Vein endothelial cell (primary cell): ENCODE measurements around the gene MAN2B2. TPM values are rescaled to one million over a fixed set of nuclear protein-coding genes. Genes with fewer than 3 reads are reported as not detected.

ENCODE experiments used
- total RNA-seq: library from RNA; depleted of rRNA; stranded (reverse); fragments of >200 nt; gene quantifications from 2 replicates; pipeline ENCODE4 v1.2.3, GENCODE V29; 2012

Gene MAN2B2
- total RNA-seq, result 17.7 and 19.9 TPM in 2 replicates

DNA sequence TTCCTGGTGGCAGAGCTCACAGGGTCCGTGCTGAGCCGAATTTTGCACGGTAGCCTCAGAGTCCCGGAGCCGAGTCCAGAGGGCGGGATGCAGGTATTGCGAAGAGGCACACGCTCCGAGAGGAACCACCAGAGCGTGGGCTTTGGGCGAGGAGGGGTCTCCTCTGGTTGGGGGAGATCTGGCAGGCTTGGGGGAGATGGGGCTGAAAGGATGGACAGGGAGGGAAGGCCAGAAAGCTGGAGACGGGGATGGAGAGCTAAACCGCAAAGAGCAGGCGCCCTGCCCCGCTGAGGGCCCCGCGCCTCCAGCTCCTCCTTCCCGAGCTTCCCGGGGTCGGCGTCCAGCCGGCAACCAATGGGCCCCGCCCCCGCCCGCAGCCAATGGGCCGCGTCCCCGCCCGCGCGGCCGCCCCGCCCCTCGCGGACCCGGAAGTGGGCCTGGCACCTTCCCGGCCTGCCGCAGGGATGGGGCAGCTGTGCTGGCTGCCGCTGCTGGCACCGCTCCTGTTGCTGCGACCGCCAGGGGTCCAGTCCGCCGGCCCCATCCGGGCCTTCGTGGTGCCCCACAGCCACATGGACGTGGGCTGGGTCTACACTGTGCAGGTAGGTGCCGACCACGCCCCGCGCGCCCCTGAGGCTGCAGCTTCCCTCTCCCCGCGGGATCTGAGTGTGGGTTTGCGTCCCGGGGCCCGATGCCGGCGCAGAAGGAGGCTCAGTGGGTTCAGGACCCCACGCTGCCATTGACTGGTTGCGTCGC lies at the start of gene MAN2B2:
Gene MAN2B2 (plus strand): TSS at position 443 of the 756 bp plus-strand sequence. CDS start 22 bp downstream, at position 465.

DNA sequence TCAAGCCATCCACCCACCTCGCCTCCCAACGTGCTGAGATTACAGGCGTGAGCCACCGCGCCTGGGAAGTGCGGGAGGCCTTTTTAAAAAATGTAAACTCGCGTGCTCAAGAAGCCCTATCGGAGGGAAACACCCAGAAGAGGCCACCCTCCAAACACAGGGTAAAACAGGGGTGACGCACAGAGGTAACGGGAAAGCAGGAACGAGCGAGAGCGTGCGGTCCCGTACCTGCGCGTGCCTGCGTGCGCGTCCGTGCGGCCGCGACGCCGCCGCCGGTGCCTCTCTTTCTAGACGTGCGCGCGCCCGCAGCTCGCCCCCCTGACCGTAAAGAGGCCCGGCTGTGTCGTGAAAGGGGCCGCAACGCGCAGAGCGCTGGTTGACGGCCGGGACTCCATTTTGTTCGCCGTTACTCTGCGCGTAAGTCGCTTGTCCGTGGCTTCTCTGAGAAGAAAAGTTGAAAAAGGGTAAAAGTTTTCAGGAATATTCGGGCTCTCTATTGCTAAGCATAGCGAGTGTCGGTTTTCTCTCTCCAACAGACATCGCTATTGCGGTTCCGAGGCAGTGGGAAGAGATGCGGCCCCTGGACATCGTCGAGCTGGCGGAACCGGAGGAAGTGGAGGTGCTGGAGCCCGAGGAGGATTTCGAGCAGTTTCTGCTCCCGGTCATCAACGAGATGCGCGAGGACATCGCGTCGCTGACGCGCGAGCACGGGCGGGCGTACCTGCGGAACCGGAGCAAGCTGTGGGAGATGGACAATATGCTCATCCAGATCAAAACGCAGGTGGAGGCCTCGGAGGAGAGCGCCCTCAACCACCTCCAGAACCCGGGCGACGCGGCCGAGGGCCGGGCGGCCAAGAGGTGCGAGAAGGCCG lies 65.5 kb downstream of the MAN2B2 start, which contains the start of gene MRFAP1:
Gene MRFAP1 (plus strand): TSS at position 394 of the 872 bp plus-strand sequence. CDS start 178 bp downstream, at position 572.

Other genes with a start within 250 kb of the MAN2B2 start
- 0.10 and 0.33 TPM in 2 replicates for gene PPP2R2C, start 102.6 kb upstream of the MAN2B2 start, total RNA-seq
- 113 and 114 TPM in 2 replicates for gene MRFAP1, start 65.5 kb downstream of the MAN2B2 start, total RNA-seq
- not detected in 2 replicates for gene S100P, start 118.7 kb downstream of the MAN2B2 start, total RNA-seq
- 27.1 and 39.4 TPM in 2 replicates for gene MRFAP1L1, start 134.7 kb downstream of the MAN2B2 start, total RNA-seq
- 8.3 and 12.4 TPM in 2 replicates for gene BLOC1S4, start 141.0 kb downstream of the MAN2B2 start, total RNA-seq
- 22.5 and 26.8 TPM in 2 replicates for gene KIAA0232, start 207.5 kb downstream of the MAN2B2 start, total RNA-seq